Fibroblast of lung (primary cell): ENCODE data around the gene ABCD1.
"Not testable (repeated sequence)": the region's sequence is repeated elsewhere in the genome, so short reads cannot be mapped to it uniquely, and the experiment has no call there.

Experiments
- EZH2 ChIP-seq: IDR thresholded peaks from 2 replicates; pipeline ENCODE4 v1.5.1; 2012; ENCODE audit warnings: low read length, control low read depth, mild to moderate bottlenecking; ENCODE audit errors: missing control alignments
- TF ChIP-seq, protein P1 (sequence below), 2 donors: IDR thresholded peaks in 1 of 2; conservative IDR thresholded peaks in 1 of 2; 1 replicate in 1 of 2; 2 replicates in 1 of 2; pipeline ENCODE4 v1.5.1; 2011 to 2012; ENCODE audit warnings: low read length in 2 of 2, control low read depth in 1 of 2, inconsistent platforms in 1 of 2, low read depth in 1 of 2, mild to moderate bottlenecking in 1 of 2

DNA sequence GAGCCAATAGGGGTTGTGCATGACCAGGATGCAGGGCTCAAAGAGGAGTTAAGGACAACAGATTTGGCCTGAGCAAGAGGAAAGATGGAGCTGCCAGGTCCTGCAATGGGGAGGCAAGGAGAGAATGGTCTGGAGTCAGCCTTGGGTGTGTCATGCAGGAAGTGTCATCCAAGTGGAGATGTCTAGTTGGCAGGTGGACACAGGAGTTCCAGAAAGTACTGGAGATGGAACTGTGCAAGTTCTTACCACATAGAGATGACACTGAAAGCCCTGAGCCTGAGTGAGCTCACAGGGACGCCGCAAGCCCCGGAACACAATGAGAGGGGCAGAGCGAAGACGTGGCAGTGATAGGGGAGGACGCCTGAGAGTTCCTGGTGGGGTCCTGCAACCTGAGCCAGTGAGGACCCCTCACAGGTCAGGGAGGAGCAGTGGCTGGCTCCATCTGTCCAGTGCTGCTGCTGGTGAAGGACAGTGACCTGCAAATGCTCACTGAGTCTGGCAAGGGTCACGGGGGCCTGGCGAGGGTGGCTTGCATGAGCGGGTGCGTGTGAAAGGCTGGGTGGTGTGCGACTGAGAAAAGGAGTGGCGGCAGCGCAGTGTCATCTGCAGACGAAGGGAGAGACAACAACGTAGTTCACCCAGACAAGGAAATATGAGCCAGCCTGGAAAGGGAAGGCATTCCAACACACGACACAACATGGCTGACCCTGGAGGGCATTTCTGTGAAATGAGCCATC lies 27.5 kb upstream of the ABCD1 start:
- TF ChIP-seq, protein P1, sequence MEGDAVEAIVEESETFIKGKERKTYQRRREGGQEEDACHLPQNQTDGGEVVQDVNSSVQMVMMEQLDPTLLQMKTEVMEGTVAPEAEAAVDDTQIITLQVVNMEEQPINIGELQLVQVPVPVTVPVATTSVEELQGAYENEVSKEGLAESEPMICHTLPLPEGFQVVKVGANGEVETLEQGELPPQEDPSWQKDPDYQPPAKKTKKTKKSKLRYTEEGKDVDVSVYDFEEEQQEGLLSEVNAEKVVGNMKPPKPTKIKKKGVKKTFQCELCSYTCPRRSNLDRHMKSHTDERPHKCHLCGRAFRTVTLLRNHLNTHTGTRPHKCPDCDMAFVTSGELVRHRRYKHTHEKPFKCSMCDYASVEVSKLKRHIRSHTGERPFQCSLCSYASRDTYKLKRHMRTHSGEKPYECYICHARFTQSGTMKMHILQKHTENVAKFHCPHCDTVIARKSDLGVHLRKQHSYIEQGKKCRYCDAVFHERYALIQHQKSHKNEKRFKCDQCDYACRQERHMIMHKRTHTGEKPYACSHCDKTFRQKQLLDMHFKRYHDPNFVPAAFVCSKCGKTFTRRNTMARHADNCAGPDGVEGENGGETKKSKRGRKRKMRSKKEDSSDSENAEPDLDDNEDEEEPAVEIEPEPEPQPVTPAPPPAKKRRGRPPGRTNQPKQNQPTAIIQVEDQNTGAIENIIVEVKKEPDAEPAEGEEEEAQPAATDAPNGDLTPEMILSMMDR (conservative IDR thresholded peaks at IDR 0.05 in 1 of 2, IDR thresholded peaks at IDR 0.05 in 1 of 2; ENCODE audit: low read depth in 1 of 2, low read length in 2 of 2), result not testable (repeated sequence)
- not testable (repeated sequence) for TF ChIP-seq EZH2
